Mesendoderm (in vitro differentiated cells): Measurements from ENCODE around the gene ADK.

ENCODE experiments used
- DNase-seq: peaks from one replicate; pipeline ENCODE4 v3.0.0; 2013
- H2AK5ac ChIP-seq: 2 replicates; pipeline ENCODE4 v1.6.1; 2013; ENCODE audit warnings: low read length, inconsistent platforms
- H2BK120ac ChIP-seq: 2 replicates; pipeline ENCODE4 v1.6.1; 2013; ENCODE audit warnings: low read depth, mild to moderate bottlenecking, low read length, moderate library complexity, mixed read lengths
- H2BK15ac ChIP-seq: replicated peaks from 2 replicates; pipeline ENCODE4 v1.6.1; 2013; ENCODE audit warnings: low read depth, mild to moderate bottlenecking, moderate library complexity
- H2BK5ac ChIP-seq: 2 replicates; pipeline ENCODE4 v1.6.1; 2013; ENCODE audit warnings: low read length, inconsistent platforms
- H3K18ac ChIP-seq: 2 replicates; pipeline ENCODE4 v1.6.1; 2013; ENCODE audit warnings: mild to moderate bottlenecking, low read length, mixed read lengths
- H3K23ac ChIP-seq: one replicate; pipeline ENCODE4 v1.6.1; 2013; ENCODE audit warnings: low read length
- H3K27ac ChIP-seq: 2 replicates; pipeline ENCODE4 v1.5.1; 2013; ENCODE audit warnings: low read depth, mild to moderate bottlenecking, inconsistent platforms, low read length, moderate library complexity
- H3K27me3 ChIP-seq: 2 replicates; pipeline ENCODE4 v1.6.1; 2013; ENCODE audit warnings: low read length, control low read depth, mild to moderate bottlenecking, inconsistent platforms; ENCODE audit not compliant: insufficient read depth, poor library complexity
- H3K36me3 ChIP-seq: 2 replicates; pipeline ENCODE4 v1.6.1; 2013; ENCODE audit warnings: low read length, inconsistent platforms; ENCODE audit not compliant: control insufficient read depth, insufficient read depth
- H3K4ac ChIP-seq: one replicate; pipeline ENCODE4 v1.6.1; 2013; ENCODE audit warnings: low read depth, mild to moderate bottlenecking, low read length, moderate library complexity
- H3K4me1 ChIP-seq: 2 replicates; pipeline ENCODE4 v1.6.1; 2013; ENCODE audit warnings: low read depth, low read length, inconsistent platforms; ENCODE audit not compliant: control insufficient read depth
- H3K4me2 ChIP-seq: 2 replicates; pipeline ENCODE4 v1.6.1; 2013; ENCODE audit warnings: low read length
- H3K4me3 ChIP-seq: 2 replicates; pipeline ENCODE4 v1.5.1; 2013; ENCODE audit warnings: mild to moderate bottlenecking, low read length
- H3K56ac ChIP-seq: one replicate; pipeline ENCODE4 v1.6.1; 2013; ENCODE audit warnings: low read length
- H3K79me1 ChIP-seq: 2 replicates; pipeline ENCODE4 v1.6.1; 2013; ENCODE audit warnings: low read length, inconsistent platforms
- H3K79me2 ChIP-seq: 2 replicates; pipeline ENCODE4 v1.6.1; 2013; ENCODE audit warnings: mild to moderate bottlenecking, low read length; ENCODE audit not compliant: control insufficient read depth, insufficient read depth
- H3K9ac ChIP-seq: 2 replicates; pipeline ENCODE4 v1.6.1; 2013; ENCODE audit warnings: low read length, inconsistent platforms
- H4K5ac ChIP-seq: one replicate; pipeline ENCODE4 v1.6.1; 2013; ENCODE audit warnings: low read length
- H4K8ac ChIP-seq: one replicate; pipeline ENCODE4 v1.6.1; 2013; ENCODE audit warnings: low read depth, mild to moderate bottlenecking, control low read depth, low read length, moderate library complexity
- WGBS: extraction: QIAGEN DNeasy Blood & Tissue Kit; methylation state at CpG from one replicate; pipeline ENCODE4 v1.1.7; 2013; ENCODE audit warnings: low lambda C conversion rate, missing lambda C conversion rate; ENCODE audit not compliant: insufficient coverage; ENCODE audit errors: extremely low coverage; 5-methylcytosine and 5-hydroxymethylcytosine counted together

ADK gene

GRCh38 chr10:74167443-74167842 is 16.4 kb downstream of the ADK start:
- no peak overlapping the region for H2AK5ac ChIP-seq
- no peak overlapping the region for H3K4me2 ChIP-seq
- H2BK5ac ChIP-seq = no peak overlapping the region
- H2BK15ac ChIP-seq = no peak overlapping the region
- no peak overlapping the region for H3K4me3 ChIP-seq
- H3K27me3 ChIP-seq = no peaks in the 10 kb centered on the region
- no peak overlapping the region for H3K56ac ChIP-seq
- H2BK120ac ChIP-seq = no peak overlapping the region
- no peak overlapping the region for H4K8ac ChIP-seq
- H3K4me1 ChIP-seq = no peaks in the 10 kb centered on the region
- no CpG with 5 or more reads among the region's 1 CpG for WGBS
- no peak overlapping the region for H3K4ac ChIP-seq
- no peak overlapping the region for H4K5ac ChIP-seq
- H3K27ac ChIP-seq = no peak overlapping the region
- H3K79me2 ChIP-seq = peaks cover 2% of the 10 kb centered on the region
- no peak overlapping the region for H3K18ac ChIP-seq
- no peaks in the 10 kb centered on the region for H3K79me1 ChIP-seq
- DNase-seq = no peak
- no peak overlapping the region for H3K9ac ChIP-seq
- no peaks in the 10 kb centered on the region for H3K36me3 ChIP-seq
- H3K23ac ChIP-seq = no peak overlapping the region

DNA sequence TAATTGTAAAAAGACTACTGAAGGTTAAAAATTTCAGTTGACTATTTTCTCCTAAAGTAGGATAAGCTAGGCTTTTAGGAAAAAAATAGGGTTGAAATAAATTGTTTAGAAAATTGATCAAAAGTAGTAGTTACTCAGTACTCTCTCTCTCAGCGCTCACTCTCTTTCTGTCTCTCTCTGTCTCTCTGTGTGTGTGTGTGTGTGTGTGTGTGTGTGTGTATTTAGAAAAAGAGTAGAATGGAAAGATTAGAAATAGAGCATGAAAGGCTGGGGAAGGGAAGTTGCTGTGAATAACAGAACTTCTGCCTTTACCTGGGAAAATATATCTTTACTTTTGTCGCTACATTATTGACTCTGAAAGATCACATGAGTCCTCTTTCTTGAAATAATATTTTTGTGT is 20.6 kb downstream of the ADK start:
- Histone ChIP-seq H2BK5ac (no peak overlapping the region), H3K4me3 (no peak overlapping the region), H4K8ac (no peak overlapping the region), H3K36me3 (no peaks in the 10 kb centered on the region), H3K4ac (no peak overlapping the region), H3K79me1 (no peaks in the 10 kb centered on the region), H2AK5ac (no peak overlapping the region), H3K23ac (no peak overlapping the region), H2BK15ac (no peak overlapping the region), H3K4me1 (no peaks in the 10 kb centered on the region), H2BK120ac (no peak overlapping the region), H3K79me2 (peaks cover 2% of the 10 kb centered on the region), H3K4me2 (no peak overlapping the region), H3K9ac (no peak overlapping the region), H3K18ac (no peak overlapping the region), H3K27me3 (no peaks in the 10 kb centered on the region), H3K27ac (no peak overlapping the region), H3K56ac (no peak overlapping the region), H4K5ac (no peak overlapping the region)
- WGBS = no CpG with 5 or more reads among the region's 2 CpGs
- no peak for DNase-seq

GRCh38 chr10:74174521-74174920 is 23.5 kb downstream of the ADK start:
- H2AK5ac ChIP-seq = no peak overlapping the region
- no peaks in the 10 kb centered on the region for H3K27me3 ChIP-seq
- H2BK120ac ChIP-seq = no peak overlapping the region
- H3K56ac ChIP-seq = peak overlapping the region; percentile 22
- H3K79me2 ChIP-seq = peaks cover 8% of the 10 kb centered on the region
- DNase-seq = no peak
- no peak overlapping the region for H2BK5ac ChIP-seq
- no peak overlapping the region for H2BK15ac ChIP-seq
- no CpG with 5 or more reads among the region's 3 CpGs for WGBS
- no peak overlapping the region for H3K4ac ChIP-seq
- H4K5ac ChIP-seq = no peak overlapping the region
- H3K4me2 ChIP-seq = no peak overlapping the region
- H3K23ac ChIP-seq = no peak overlapping the region
- H3K79me1 ChIP-seq = no peaks in the 10 kb centered on the region
- no peak overlapping the region for H3K27ac ChIP-seq
- H3K4me3 ChIP-seq = no peak overlapping the region
- no peaks in the 10 kb centered on the region for H3K36me3 ChIP-seq
- H3K9ac ChIP-seq = no peak overlapping the region
- H3K4me1 ChIP-seq = peaks cover 2% of the 10 kb centered on the region
- no peak overlapping the region for H4K8ac ChIP-seq
- H3K18ac ChIP-seq = no peak overlapping the region

DNA sequence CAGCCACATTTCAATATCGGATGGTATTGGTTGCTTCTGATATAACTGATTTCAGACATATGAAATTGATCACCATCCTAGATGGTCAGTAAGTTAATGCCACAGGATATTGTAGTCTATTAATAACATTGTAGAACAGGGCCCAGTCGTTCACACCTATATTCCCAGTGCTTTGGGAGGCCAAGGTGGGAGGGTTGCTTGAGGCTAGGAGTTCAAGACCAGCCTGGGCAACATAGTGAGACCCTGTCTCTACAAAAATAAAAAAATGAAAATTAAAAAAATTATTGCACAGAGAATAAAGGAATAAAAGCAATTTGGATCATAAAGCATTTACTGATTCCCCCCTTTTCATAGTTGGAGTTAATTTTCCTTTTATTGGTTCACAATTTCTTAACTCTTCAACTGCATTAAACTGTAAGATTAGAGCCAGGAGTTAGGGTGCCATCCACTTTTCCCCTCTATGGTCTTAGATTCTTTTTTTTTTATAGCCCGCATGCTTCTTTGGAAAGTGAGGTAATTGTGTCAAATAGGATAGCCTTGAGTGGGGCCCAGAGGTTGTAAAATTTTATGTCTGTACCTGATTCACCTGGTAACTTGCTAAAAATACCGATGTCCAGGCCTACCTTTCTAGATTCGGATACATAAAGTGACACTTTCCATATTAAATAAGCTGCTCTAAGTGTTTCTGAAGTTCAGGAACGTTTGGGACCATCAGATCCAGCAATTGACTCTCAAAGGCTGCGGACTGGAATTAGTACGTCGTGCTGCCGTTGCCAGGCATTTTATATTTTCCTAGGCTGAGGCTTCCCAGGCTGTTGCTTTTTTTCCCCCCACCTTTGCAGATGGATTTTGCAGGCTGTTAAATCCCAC is 24.7 kb downstream of the ADK start:
- Histone ChIP-seq H3K56ac (peak overlapping the region; percentile 96), H3K4ac (no peak overlapping the region), H2BK120ac (no peak overlapping the region), H3K4me2 (peak overlapping the region; percentile 92), H3K36me3 (no peaks in the 10 kb centered on the region), H3K79me2 (peaks cover 8% of the 10 kb centered on the region), H3K18ac (peak overlapping the region; percentile 47), H3K27ac (peak overlapping the region; percentile 45), H3K4me3 (peak overlapping the region; percentile 63), H4K5ac (peak overlapping the region; percentile 49), H3K23ac (no peak overlapping the region), H2BK15ac (no peak overlapping the region), H4K8ac (no peak overlapping the region), H3K79me1 (no peaks in the 10 kb centered on the region), H2AK5ac (no peak overlapping the region), H3K4me1 (peaks cover 2% of the 10 kb centered on the region), H3K27me3 (no peaks in the 10 kb centered on the region), H2BK5ac (peak overlapping the region; percentile 49), H3K9ac (peak overlapping the region; percentile 91)
- DNase-seq = no peak
- no CpG with 5 or more reads among the region's 10 CpGs for WGBS

- Histone ChIP-seq H3K4me3 (peak overlapping the region; percentile 67), H3K56ac (peak overlapping the region; percentile 96), H4K5ac (no peak overlapping the region), H3K4ac (no peak overlapping the region), H3K9ac (peak overlapping the region; percentile 91), H3K27ac (peak overlapping the region; percentile 45), H3K79me2 (peaks cover 8% of the 10 kb centered on the region), H3K27me3 (no peaks in the 10 kb centered on the region), H2AK5ac (no peak overlapping the region), H3K36me3 (no peaks in the 10 kb centered on the region), H2BK120ac (no peak overlapping the region), H3K79me1 (no peaks in the 10 kb centered on the region), H3K18ac (peak overlapping the region; percentile 47), H2BK5ac (peak overlapping the region; percentile 69), H3K4me1 (peaks cover 2% of the 10 kb centered on the region), H2BK15ac (no peak overlapping the region), H3K23ac (peak overlapping the region; percentile 7), H3K4me2 (peak overlapping the region; percentile 92), H4K8ac (no peak overlapping the region)
- no CpG with 5 or more reads among the region's 72 CpGs for WGBS
- peak; percentile 98 for DNase-seq
These were observed 25.5 kb downstream of the ADK start for GRCh38 chr10:74176380-74177139.
